ENCODE results near the gene DCDC2C.

DNA sequence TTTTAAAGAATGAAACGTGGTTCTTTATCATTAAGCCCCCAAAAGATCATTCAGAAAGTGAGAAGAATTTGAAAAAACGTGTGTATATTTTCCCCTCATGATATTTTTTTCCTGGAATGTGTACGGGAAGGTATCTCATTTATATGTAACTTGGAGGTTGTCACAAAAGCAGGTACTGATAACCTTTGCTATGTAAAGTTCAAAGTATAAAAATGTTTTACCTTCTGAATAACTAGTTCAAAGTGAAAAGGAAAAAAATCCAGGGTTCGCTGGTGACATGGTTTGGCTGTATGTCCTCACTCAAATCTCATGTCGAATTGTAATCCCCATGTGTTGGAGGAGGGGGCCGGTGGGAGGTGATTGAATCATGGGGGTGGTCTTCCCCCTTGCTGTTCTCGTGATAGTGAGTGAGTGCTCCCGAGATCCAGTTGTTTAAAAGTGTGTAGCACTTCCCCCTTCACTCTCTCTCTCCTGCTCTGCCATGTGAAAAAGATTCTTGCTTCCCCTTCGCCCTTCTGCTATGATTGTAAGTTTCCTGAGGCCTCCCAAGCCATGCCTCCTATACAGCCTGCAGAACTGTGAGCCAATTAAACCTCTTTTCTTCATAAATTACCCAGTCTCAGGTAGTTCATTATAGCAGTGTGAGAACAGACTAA, 144.2 kb downstream of the DCDC2C start:
- TF ChIP-seq POLR2AphosphoS5 (IDR thresholded peaks at IDR 0.05; ENCODE audit: low read depth, low read length): no peak
- TF ChIP-seq TAF1 (IDR thresholded peaks at IDR 0.05; ENCODE audit: borderline replicate concordance, insufficient read depth, low read length): no peak
- TF ChIP-seq, protein P1, sequence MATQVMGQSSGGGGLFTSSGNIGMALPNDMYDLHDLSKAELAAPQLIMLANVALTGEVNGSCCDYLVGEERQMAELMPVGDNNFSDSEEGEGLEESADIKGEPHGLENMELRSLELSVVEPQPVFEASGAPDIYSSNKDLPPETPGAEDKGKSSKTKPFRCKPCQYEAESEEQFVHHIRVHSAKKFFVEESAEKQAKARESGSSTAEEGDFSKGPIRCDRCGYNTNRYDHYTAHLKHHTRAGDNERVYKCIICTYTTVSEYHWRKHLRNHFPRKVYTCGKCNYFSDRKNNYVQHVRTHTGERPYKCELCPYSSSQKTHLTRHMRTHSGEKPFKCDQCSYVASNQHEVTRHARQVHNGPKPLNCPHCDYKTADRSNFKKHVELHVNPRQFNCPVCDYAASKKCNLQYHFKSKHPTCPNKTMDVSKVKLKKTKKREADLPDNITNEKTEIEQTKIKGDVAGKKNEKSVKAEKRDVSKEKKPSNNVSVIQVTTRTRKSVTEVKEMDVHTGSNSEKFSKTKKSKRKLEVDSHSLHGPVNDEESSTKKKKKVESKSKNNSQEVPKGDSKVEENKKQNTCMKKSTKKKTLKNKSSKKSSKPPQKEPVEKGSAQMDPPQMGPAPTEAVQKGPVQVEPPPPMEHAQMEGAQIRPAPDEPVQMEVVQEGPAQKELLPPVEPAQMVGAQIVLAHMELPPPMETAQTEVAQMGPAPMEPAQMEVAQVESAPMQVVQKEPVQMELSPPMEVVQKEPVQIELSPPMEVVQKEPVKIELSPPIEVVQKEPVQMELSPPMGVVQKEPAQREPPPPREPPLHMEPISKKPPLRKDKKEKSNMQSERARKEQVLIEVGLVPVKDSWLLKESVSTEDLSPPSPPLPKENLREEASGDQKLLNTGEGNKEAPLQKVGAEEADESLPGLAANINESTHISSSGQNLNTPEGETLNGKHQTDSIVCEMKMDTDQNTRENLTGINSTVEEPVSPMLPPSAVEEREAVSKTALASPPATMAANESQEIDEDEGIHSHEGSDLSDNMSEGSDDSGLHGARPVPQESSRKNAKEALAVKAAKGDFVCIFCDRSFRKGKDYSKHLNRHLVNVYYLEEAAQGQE (IDR thresholded peaks at IDR 0.05; ENCODE audit: insufficient read depth in 1 of 2, low read depth in 2 of 2, low read length in 2 of 2): no peak
- TF ChIP-seq SIN3A (IDR thresholded peaks at IDR 0.05; ENCODE audit: borderline replicate concordance, insufficient read depth, low read length): no peak
- TF ChIP-seq FOXP2 (optimal IDR thresholded peaks at IDR 0.05; ENCODE audit: borderline replicate concordance, extremely low read depth, extremely low read length, insufficient read depth): no peak

Measured in PFSK-1 (cell line).